ENCODE measurements around the gene STT3A. TPM values are rescaled to one million over a fixed set of nuclear protein-coding genes. Genes with fewer than 3 reads are reported as not detected.
A peak's percentile ranks its signal among the peaks of the same experiment; 100 is the strongest.

The STT3A gene
- total and polyA plus RNA-seq, 2 experiments from 2014 or later = 91.7 to 156 TPM

Small RNA genes lying within 50 kb of the gene (small RNA-seq; reads per million reads assigned to genes)
- 0.50 reads per million, percentile 34 among the genes with 10 or more reads in this experiment for gene RNU2-35P (ENCODE audit: low replicate concordance)
- not detected for gene RNU6-1156P (ENCODE audit: low replicate concordance)

Other genes with a start within 250 kb of the STT3A start
- 43.5 and 55.5 TPM in 2 replicates for gene FEZ1, start 96.6 kb upstream of the STT3A start, total RNA-seq (2014; rRNA removed; shearing (Covaris generic))
- 34.5 and 35.1 TPM in 2 replicates for gene FEZ1, start 96.6 kb upstream of the STT3A start, polyA plus RNA-seq (2016; fragmentation: Nextera tagmentation; extraction: Ambion mirVana)
- gene EI24, start 23.4 kb upstream of the STT3A start, total RNA-seq (2014; rRNA removed; shearing (Covaris generic)) = 122 and 174 TPM in 2 replicates
- gene EI24, start 23.4 kb upstream of the STT3A start, polyA plus RNA-seq (2016; fragmentation: Nextera tagmentation; extraction: Ambion mirVana) = 132 and 135 TPM in 2 replicates
- 96.4 and 102 TPM in 2 replicates for gene CHEK1, start 32.3 kb downstream of the STT3A start, total RNA-seq (2014; rRNA removed; shearing (Covaris generic))
- gene CHEK1, start 32.3 kb downstream of the STT3A start, polyA plus RNA-seq (2016; fragmentation: Nextera tagmentation; extraction: Ambion mirVana) = 90.0 and 93.1 TPM in 2 replicates
- not detected in 2 replicates for gene ACRV1, start 88.0 kb downstream of the STT3A start, total RNA-seq (2014; rRNA removed; shearing (Covaris generic))
- 0.65 and 1.1 TPM in 2 replicates for gene ACRV1, start 88.0 kb downstream of the STT3A start, polyA plus RNA-seq (2016; fragmentation: Nextera tagmentation; extraction: Ambion mirVana)
- not detected in 2 replicates for gene PATE1, start 153.4 kb downstream of the STT3A start, total RNA-seq (2014; rRNA removed; shearing (Covaris generic))
- not detected in 2 replicates for gene PATE1, start 153.4 kb downstream of the STT3A start, polyA plus RNA-seq (2016; fragmentation: Nextera tagmentation; extraction: Ambion mirVana)
- gene PATE2, start 186.0 kb downstream of the STT3A start, total RNA-seq (2014; rRNA removed; shearing (Covaris generic)) = not detected in 2 replicates
- gene PATE2, start 186.0 kb downstream of the STT3A start, polyA plus RNA-seq (2016; fragmentation: Nextera tagmentation; extraction: Ambion mirVana) = 0.14 and 0.16 TPM in 2 replicates
- not detected in 2 replicates for gene PATE3, start 195.3 kb downstream of the STT3A start, total RNA-seq (2014; rRNA removed; shearing (Covaris generic))
- not detected in 2 replicates for gene PATE3, start 195.3 kb downstream of the STT3A start, polyA plus RNA-seq (2016; fragmentation: Nextera tagmentation; extraction: Ambion mirVana)
- gene PATE4, start 240.5 kb downstream of the STT3A start, total RNA-seq (2014; rRNA removed; shearing (Covaris generic)) = not detected in 2 replicates
- not detected in 2 replicates for gene PATE4, start 240.5 kb downstream of the STT3A start, polyA plus RNA-seq (2016; fragmentation: Nextera tagmentation; extraction: Ambion mirVana)

All from GM23338 (cell line).